ENCODE results near the gene RPL31.

RPL31 gene

DNA sequence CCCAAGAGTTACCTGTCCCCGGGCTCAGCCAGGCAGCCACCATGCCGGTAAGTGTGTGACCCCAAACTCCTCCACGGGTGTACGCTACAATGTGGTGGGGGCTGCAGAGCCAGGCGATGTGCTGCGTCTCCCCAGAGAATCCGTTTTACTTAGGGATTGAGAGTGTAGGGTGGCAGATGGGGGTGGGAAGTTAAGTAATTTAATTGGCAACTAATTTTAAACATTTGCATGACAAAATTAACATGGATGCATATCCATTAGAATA, 26.6 kb upstream of the RPL31 start:
- no peak for DNase-seq (ENCODE audit: low spot score)

DNA sequence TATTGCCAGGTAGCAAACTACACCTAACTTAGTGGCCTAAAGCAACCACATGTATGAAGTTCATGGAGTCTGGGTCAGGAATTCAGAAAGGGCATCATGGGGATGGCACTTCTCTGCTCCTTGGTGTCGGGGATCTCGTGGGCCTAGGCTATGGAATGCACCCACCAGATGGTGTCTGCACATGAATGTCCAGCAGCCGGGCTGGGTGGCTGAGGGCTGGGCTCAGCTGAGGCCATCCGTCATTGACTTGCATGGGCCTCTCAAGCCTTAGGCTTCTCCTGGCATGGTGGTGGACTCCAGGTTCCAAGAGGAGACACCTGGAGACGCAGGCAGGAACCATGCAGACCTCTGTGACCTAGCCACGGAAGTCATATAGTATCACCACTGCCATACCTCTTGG, 26.0 kb upstream of the RPL31 start:
- DNase-seq (ENCODE audit: low spot score), result no peak

DNA sequence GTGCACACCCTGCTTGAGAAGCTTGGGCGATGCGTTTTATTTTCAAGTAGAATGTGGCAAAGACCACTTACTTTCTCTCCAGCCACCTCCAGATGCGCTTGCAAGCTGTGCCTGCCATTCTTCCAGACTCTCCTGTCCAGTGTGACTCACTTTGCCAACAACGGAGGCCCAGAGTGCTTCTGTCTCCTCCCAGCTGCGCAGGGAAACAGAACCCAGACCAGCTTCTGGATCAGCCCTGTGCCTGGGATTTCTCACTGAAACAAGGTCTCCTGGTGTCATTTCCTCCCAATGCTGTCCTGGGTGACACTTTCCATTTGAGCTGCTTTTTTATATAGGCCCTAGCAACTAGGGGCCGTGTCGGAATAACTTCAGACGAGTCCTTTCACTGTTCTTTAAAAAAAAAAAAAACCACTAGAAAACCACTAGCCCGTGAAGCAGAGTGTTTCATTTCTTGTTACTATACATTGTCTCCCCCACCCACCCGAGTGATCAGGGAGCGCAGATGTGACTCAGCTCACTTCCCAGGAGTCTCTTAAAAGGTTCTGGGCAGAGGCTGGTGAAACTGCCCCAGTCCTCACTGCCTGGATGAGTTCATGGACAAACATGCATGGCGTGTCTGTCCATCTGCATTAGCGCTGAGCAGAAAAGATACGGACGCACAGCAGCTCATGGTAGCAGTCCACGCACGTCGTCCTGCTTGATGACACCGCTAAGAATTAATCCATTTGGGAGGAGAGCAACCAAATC, 25.3 kb upstream of the RPL31 start:
- no peak for DNase-seq (ENCODE audit: low spot score)

DNA sequence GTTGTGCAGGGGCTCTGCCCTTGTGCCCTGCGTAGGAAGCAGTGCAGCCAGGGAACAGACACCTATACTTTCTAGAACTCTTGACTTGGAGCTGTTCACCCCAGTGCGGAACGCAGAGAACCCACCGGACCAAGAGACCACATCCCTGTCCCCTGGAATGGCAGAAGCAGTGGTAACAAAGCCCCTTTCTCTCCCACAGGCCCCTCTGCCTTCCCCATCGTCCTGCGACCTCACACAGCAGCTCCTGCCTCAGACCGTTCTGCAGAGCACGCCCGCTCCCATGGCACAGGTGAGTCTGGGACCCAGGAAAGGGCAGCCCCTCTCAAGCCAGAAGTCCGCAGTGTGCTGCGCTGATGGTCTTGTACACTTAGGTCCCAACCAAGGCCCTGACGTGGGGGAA, 24.6 kb upstream of the RPL31 start:
- no peak for DNase-seq (ENCODE audit: low spot score)

DNA sequence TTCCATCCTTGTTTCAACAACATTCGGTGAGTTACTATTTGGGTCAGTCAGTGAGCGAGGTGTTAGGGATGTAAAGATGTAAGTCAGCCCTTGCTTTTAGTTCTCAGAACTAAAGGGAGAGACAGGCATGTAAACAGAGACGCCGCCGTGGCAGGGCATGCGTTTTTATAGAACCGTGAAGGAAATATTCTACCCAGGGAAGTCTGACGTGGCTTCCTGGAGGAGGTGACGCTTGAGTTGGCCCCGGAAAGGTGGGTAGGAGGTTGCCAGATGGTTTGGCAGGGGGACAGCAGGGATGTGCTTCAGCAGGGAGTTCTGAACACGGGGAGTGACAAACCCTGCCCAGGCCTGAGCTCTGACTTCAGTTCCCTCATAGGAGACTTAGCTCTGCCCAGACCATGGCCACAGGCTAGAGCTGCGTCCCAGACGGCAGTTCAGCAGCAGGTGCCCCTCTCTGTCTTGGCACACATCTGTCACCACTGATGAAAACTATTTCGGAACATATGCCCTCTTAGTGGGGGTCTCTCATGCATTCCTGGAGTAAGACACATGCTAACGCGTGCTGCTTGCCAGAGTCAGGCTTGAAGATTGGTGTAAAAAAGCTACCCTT, 23.4 kb upstream of the RPL31 start:
- no peak for DNase-seq (ENCODE audit: low spot score)

DNA sequence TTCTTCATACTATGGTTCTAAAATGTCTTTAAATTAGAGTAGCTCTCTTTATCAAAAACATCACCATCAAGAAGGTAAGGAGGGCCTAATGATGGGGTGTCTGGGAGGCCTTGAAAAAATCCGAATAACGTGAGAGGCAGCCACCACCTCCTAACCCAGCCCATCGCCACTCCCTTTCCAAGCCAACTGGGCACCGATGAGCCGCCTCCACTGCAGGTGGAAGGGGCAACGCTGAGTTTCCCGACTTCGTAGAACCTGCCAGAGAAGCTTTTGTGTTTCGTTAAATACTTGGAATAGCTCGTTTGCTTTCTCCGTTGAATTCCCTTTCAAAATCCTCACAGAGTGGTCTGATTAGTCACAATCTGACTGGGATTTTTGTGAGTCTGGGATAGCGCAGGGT, 22.0 kb upstream of the RPL31 start:
- DNase-seq (ENCODE audit: low spot score), result no peak

DNA sequence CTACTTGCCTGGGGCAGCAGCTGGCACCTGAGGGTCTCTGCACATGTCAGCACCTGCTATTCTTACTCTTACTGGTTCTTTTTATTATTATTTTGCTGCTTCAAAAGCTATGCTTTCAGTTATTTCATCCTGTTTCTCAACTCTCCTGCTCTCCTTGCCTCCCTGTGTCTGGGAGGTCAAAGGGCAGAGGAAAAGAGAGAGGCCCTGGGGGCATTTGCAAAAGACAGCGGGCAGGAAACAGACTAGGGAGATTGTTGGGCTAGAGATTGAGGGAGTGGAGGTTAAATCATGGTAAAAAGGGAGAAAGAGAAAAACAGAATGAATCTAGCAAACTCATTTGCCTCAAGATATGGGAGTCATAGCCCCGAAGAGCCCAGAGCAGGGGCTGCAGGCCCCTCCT, 21.1 kb upstream of the RPL31 start:
- DNase-seq (ENCODE audit: low spot score), result no peak

DNA sequence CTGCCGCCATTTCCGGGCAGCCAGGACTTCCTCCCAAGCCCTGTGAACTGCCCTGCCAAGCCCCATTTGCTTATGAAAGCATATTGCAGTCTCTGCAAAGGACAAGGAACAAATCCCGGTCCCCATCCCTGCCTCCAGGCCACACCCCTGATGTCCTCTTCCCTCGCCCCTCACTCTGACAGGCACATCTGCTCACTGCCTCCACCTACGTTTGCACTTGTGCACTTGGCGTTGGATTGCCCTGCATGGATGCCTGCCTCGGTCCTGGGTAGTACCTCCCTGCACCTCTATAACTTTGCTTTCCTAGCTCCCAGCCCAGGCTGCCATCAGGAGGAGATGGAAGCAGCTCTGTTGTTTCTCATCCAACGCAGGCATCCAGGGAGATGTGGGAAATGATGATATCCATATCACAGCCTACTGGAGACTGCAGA, 19.6 kb upstream of the RPL31 start:
- peak; percentile 44 for DNase-seq (ENCODE audit: low spot score)

DNA sequence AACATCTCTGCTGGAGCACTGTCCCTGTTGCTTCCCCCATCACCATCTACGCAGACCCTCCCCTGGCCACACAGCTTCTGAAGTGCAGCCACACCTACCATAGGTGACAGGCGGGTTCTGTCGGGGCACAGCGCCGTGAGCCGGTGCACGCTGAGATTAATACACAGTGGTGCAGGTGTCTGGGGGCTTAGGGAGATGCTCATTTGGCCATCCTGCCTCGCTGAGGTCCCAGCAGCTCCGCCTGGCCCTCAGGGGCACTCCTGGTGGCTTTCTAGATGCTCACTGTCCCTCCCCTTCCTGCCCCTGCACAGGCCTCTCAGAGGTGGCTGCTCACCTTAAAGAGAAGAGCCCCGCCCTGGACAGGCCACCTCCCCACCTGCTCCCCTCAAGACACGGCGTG, 18.9 kb upstream of the RPL31 start:
- DNase-seq (ENCODE audit: low spot score), result no peak

DNA sequence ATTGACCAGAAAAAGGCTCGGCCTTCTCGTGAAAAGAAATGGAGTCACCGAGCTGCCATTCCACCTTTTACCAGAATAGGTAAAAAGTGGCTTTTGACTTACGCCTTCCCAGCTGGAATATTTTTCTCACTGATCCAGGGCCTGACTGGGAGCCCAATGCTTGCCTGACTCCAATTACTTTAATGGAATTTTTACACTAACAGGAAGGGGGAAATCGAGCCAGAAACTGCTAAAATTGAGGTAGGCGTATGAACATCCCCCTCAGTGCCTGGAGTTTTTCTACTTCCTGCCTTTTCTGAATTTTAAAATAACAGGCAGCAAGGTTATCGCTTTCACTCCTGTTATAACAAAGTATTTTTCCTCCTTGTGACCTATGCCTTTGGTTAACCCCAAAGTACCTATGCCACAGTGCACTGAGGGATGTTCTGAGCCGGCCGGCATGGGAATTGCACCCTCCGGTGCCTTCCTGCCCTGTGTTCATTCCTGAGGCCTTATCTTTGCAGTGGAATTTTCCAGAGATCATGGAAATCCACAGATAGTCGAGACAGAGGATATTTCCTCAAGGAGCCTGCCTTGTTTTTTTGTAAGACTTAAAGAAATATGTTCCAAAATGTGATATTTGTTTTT, 18.3 kb upstream of the RPL31 start:
- DNase-seq (ENCODE audit: low spot score), result peak; percentile 41

DNA sequence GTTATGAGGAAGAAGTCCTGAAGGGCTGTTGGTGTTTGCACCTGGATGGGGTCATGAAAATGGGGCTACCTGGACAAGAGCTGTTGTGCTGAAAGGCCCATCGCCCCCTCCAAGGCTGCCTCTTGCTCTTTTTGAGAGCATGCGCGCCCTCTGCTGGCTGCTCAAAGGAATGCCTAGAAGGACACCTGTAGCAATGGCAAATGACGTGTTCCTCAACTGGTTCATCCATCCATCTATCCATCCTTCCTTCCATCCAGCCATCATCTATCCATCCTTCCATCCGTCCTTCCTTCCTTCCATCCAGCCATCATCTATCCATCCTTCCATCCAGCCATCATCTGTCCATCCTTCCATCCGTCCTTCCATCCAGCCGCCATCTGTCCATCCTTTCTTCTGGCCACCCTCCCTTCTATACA, 17.2 kb upstream of the RPL31 start:
- peak; percentile 88 for DNase-seq (ENCODE audit: low spot score)

DNA sequence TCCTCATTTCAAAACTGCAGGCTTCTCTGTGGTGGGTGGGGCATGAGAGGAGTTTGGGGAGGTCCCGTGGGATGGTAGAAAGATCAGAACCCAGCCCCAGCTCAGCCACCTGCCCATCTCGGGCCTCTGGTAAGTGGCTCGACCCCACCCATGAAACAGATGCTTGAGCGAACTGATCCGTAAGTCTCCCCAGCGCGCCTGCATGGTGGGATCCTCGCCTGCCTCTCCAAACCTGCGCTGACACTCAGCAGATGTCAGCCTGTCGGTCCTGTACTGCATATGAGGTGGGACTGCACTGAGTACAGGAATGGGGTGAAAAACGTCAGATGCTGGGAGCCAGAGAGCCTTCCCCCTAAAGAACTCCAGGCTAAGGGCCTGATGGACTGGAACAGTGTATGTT, 15.9 kb upstream of the RPL31 start:
- DNase-seq (ENCODE audit: low spot score), result no peak

DNA sequence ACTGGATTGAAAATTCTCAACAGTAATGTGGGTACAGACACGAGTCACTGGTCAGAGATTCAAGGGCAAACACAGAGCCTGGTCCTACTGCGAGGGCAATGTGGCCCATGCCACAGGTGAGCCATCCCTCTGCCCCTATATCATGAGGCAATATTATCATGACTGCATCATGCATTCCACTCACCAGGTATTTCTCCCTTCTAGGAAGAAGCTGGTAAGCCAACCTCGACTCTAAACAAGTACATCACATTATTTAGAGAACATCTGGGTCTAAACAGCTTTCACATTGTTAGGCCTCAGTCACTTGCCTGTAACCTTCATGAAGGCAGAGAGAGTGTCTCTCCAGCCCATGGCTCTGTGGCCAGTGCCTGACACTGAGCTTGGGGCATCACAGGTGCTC, 14.6 kb upstream of the RPL31 start:
- DNase-seq (ENCODE audit: low spot score), result no peak

DNA sequence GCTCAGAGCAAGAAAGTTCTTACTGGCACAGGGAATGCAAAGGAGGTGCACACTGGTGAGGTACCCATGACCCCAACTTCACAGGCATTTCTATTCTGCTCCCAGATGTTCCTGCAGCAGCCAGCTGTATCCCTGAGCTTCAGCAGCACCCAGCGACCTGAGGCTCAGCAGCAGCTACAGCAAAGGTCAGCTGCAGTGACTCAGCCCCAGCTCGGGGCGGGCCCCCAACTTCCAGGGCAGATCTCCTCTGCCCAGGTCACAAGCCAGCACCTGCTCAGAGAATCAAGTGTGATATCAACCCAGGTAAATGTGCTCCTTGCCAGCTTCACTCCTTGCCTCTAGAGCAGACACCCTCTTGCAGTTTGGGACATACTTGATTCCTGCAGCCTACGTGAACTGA, 14.1 kb upstream of the RPL31 start:
- no peak for DNase-seq (ENCODE audit: low spot score)

DNA sequence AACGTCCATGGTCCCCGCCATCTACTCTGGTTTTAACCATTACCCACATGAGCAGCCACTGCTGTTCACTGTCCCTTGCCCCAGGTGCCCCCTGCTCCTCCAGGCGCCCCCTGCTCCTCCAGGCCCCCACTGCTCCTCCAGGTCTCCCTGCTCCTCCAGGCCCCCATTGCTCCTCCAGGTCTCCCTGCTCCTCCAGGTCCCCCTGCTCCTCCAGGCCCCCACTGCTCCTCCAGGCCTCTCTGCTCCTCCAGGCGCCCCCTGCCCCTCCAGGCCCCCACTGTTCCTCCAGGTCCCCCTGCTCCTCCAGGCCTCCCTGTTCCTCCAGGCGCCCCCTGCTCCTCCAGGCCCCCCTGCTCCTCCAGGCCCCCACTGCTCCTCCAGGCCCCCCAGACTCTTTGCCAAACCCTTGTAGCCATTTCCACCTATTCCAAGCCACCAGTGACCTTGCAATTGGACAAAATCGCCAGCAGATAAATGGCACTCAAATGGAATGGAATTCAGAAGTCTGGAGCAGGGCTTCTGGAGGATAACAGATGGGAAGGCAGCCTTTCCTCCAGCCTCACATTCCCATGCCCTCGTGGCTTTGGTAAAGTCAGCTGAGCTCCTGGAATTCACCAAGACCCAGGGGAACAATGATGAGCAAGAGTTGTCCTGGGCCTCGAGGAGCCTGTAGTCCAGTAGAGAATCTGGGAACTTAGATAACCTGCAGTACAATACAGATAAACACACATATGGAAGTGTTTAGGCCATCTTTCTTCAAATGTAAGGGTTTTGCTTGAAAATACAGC, 13.3 kb upstream of the RPL31 start:
- DNase-seq (ENCODE audit: low spot score), result no peak

DNA sequence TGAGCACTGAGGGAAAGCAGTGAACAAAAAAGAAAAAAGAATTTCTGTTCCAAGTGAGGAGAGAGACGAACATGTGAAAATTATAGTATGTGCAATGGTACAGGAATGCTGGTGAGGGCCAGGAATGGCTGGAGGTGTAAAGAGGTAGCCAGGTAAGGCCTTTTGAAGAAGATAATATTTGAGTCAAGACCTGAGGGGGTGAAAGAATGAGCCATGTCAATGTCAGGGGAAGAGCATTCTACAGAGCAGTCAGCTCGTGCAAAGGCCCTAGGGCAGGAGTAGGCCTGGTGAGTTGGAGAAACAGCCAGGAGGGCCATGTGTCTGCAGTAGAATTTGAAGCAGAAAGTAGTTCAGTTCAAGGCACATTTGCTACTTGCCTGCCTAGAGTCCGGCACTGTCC, 12.4 kb upstream of the RPL31 start:
- no peak for DNase-seq (ENCODE audit: low spot score)

DNA sequence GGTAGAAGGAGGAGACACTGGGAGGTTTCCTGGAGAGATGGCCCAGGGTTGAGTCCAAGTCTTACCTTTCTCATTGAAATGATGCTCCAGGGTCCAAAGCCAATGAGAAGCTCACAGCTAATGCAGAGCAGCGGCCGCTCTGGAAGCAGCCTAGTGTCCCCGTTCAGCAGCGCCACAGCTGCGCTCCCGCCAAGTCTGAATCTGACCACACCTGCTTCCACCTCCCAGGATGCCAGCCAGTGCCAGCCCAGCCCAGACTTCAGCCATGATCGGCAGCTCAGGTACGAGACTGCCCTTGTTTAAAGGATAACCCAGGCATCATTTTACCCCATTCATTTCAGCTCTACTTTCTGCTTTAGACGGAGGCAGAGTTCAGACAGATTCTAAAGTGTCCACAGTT, 11.9 kb upstream of the RPL31 start:
- no peak for DNase-seq (ENCODE audit: low spot score)

DNA sequence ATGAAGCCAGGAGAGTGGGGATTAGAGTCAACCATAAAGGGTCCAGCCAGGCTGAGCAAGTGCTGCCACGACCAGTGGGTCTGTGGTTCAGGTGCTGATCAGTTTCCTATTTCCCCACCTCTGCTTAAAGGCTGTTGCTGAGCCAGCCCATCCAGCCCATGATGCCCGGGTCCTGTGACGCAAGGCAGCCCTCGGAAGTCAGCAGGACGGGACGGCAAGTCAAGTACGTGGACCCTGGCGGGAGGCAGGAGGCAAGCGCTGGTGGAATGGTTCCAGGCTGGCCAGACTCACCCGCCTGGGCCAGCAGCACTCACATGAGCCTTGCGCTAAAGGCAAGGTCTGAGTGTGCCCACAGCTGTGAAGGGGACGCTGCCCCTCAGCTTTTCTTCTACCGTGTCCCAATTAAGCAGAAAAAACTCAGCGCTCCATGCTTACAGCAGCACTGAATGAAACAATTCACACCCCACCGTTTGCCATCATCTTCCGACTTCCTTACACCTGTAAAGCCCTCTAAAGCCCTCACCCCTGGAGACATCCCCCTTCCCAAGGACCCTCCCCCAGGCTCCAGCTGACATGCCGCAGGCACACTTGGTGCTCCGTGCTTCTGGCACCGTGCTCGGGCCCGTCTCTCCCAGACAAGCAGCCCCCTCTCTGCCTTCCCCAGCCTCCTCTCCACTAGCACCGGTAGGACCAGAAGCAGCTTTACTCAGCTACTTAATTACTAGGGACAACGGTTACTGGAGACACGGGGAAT, 11.3 kb upstream of the RPL31 start:
- DNase-seq (ENCODE audit: low spot score), result no peak

DNA sequence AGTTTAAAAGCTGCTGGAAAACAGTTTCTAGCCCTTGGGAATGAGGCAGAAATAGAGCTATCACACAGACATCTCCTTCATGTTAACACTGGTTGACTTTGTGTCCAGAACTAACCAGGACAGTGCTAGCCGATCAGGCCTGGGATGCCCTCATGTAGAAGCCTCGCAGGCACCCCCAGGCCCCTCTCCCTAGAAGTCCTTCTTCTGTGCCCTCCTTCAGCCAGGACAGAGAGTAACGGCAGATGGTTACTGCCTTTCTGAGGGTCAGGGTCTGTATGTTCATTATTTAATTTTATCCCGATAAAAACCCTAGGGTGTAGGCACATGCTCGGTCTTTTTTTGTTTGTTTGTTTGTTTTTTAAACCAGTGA, 10.7 kb upstream of the RPL31 start:
- DNase-seq (ENCODE audit: low spot score), result no peak

DNA sequence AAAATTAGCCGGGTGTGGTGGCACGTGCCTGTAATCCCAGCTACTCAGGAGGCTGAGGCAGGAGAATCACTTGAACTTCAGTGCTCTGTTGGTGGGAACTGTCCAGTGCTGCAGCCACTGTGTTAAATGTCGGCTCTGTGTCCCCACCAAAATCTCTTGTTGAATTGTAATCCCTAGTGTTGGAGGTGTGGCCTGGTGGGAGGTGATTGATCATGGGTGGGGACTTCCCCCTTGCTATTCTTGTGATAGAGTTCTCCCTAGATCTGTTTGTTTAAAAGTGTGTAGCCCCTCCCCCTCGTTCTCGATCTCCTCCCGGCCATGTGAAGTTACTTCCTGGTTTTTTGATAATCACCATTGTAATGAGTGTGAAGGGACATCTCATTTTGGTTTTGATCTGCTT, 9.8 kb upstream of the RPL31 start:
- no peak for DNase-seq (ENCODE audit: low spot score)

DNA sequence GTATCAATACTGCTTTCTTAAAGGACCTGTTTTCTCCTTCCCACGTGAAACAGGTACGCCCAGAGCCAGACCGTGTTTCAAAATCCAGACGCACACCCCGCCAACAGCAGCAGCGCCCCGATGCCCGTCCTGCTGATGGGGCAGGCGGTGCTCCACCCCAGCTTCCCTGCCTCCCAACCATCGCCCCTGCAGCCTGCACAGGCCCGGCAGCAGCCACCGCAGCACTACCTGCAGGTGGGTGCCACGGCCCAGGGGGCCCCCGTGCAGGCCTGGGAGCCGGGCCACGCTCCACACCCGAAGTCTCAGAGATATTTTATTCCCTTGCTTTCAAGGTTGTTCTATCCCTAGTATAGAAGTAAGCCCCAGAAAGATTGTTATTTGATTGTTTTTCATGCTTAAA, 8.8 kb upstream of the RPL31 start:
- no peak for DNase-seq (ENCODE audit: low spot score)

DNA sequence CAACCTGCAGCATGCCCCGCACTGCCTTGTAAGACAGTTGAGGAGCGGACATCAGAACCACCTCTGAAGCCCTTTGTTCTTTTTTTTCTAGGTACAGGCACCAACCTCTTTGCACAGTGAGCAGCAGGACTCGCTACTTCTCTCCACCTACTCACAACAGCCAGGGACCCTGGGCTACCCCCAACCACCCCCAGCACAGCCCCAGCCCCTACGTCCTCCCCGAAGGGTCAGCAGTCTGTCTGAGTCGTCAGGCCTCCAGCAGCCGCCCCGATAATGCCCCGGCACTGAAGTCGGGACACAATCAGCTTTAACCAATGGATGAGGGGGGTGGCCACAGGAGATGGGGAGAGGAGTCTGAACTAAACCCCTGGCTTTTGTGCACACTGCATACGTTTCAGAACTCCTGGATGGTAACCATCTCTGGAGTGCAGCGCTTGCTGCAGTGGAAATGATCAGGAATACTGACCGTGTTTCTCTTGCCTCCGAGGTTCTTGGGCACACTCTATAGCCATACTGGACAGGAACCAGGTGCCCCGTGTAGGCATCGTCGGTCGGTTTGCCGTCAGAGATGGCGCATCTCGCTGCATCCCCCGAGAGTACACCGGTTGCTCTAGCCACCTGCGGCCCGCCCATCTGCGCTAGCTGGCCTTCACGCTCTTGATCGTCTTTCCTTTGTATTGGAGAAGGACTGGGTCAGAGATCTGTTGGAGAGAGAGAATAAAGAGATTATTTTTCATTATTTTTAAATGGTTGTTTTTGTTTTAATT, 6.6 kb upstream of the RPL31 start:
- DNase-seq (ENCODE audit: low spot score), result no peak
